AG10803 (cell line): Measurements from ENCODE around the gene PIRT.
"Not testable (repeated sequence)": the region's sequence is repeated elsewhere in the genome, so short reads cannot be mapped to it uniquely, and the experiment has no call there.

Experiments
- DNase-seq: peaks from one replicate; pipeline ENCODE4 v3.0.0; 2010; ENCODE audit warnings: low read depth
- H3K4me3 ChIP-seq: 2 replicates; pipeline ENCODE4 v1.5.1; 2011; ENCODE audit warnings: mild to moderate bottlenecking, low read length, control low read depth
- TF ChIP-seq, protein P1 (sequence below): conservative IDR thresholded peaks from 2 replicates; pipeline ENCODE4 v1.5.1; 2011; ENCODE audit warnings: mild to moderate bottlenecking, low read length, control low read depth, inconsistent platforms

PIRT gene

DNA sequence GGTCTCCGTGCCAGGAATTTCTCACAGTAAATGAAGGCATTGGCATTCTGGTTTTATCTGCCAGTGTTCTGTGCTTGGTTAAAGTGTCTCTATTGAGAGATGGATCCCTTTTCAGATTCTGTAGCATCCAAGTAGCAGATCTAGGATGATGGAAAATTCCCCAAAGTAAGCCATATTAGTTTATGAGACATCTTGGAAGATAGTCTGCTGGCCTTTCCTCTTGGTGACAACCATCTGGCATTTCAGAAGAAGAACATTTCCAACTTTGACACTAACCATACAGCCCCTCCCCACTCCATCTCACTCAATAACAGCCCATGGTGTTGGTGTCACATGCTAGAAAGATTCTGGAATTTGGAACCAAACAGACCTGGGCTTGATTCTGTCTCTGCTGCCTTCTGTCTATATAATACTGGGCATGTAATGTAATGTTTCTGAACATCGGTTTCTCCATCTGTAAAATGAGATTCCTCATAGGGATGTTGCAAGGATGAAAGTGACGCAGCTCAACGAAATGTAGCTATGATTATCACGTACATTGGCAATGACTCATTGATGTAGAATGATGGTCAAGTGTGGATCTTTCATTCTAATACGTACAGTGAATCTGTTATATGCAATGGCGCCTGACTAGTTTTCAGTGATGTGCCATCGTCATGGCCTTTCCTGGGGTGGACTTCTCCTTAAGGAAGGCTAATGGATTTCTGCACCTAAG is 32.6 kb upstream of the PIRT start:
- no peak overlapping the region for H3K4me3 ChIP-seq
- TF ChIP-seq, protein P1, sequence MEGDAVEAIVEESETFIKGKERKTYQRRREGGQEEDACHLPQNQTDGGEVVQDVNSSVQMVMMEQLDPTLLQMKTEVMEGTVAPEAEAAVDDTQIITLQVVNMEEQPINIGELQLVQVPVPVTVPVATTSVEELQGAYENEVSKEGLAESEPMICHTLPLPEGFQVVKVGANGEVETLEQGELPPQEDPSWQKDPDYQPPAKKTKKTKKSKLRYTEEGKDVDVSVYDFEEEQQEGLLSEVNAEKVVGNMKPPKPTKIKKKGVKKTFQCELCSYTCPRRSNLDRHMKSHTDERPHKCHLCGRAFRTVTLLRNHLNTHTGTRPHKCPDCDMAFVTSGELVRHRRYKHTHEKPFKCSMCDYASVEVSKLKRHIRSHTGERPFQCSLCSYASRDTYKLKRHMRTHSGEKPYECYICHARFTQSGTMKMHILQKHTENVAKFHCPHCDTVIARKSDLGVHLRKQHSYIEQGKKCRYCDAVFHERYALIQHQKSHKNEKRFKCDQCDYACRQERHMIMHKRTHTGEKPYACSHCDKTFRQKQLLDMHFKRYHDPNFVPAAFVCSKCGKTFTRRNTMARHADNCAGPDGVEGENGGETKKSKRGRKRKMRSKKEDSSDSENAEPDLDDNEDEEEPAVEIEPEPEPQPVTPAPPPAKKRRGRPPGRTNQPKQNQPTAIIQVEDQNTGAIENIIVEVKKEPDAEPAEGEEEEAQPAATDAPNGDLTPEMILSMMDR: no peak
- DNase-seq: no peak

- H3K4me3 ChIP-seq, DNase-seq: not testable (repeated sequence)
Measured at GRCh38 chr17:10868744-10869143, 30.9 kb upstream of the PIRT start.

DNA sequence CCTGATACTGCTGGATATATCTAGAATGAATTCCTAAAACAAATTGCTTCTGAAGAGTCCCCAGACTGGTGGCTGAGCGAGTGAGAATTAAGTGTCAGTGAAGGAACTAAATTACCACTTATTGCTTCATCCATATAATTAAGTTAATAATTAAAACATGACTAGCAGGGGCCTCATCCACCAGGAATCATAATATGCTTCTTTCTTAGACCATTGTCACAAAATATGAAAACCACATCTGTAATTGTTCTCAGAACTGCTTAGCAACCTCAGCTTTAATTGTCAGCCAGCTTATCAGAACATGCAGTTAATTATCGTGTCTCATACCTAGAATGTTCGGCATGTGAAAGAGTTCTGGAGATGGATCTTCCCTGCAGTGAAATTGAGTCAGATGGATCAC is 21.2 kb upstream of the PIRT start:
- H3K4me3 ChIP-seq: no peak overlapping the region
- TF ChIP-seq, protein P1: no peak
- DNase-seq: no peak

GRCh38 chr17:10857976-10858375 is 20.1 kb upstream of the PIRT start:
- H3K4me3 ChIP-seq: no peak overlapping the region
- DNase-seq: no peak
- TF ChIP-seq, protein P1: no peak

GRCh38 chr17:10846636-10847035 is 8.7 kb upstream of the PIRT start:
- H3K4me3 ChIP-seq, DNase-seq: not testable (repeated sequence)

DNA sequence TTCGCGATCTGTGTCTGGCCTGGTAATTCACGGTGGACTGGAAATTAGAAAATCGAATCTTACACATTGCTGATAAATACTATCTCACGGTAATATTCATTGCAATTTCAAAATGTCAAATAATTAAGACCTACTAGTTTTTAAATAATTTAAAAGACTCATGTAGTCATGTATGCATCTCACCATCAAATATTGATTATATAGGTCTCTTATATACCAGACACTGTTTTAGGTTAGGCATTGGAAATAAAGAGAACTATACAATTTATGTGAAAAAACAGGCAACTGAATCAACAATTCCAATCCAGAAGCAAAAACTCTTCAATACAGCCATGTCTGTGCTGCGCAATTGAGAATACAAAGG is 7.5 kb upstream of the PIRT start:
- no peak overlapping the region for H3K4me3 ChIP-seq

DNA sequence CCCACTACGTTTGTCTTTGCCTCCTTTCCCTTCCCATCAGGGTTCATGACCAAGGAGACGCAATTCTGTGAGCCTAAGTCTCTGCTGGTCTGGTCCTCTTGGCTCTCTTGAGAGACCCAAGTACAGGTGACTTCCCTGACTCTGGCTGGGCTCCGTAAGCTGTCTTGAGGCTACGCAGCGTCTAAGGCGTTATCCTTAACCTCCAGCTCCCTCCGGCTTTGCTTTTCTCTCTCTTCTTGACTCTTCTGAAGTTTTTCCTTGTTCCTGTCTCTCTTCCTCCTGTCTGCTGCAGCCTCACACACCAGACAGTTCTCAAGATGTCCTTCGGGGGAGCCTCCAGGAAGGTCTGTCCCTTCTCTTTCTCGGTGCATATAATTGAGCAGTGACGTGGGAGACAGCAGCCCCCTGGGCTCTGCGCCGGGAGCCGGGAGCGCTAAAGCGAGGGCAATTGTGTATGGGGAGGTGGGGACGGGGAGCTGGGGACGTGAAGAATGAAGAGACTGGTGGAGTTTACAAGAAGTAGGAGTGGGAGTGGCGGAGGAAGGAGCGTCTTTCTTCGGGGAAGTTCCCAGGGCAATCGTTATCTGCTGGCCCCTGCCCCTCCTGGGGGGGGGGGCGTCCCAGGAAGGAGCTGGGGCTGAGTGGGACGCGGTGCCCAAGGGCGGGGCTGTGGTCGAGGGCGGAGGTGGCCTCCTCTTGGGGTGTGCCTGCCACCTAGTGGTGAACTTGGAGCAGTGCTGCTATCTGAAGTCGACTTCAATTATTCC is 6.9 kb upstream of the PIRT start:
- TF ChIP-seq, protein P1: peak; percentile 92
- H3K4me3 ChIP-seq: peak overlapping the region; percentile 52
- DNase-seq: peak; percentile 56

More for the DNA sequence above, 7.5 kb upstream of the PIRT start:
- TF ChIP-seq, protein P1: no peak
- no peak for DNase-seq

DNA sequence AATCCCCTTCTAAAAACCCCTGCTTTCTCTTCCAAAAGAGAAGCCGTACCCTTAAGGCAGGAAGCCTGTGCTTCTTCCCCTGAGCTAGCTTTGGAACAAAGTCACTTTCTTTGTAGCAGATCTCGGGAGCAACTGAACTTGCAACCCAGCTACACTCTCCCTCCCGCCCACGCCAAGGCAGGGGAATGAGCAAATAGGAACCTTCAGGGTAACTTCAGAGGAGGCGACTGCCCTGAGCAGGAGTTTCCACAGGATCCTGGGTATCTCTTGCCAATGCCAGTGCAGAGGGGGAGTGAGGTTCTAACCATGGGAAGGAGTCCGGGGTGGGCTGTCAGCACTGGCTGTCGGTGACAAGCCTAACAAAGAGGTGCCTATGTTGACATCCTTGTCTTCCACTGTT is 5.9 kb upstream of the PIRT start:
- H3K4me3 ChIP-seq: no peak overlapping the region
- no peak for DNase-seq
- TF ChIP-seq, protein P1: no peak
